Activated naive CD4-positive, alpha-beta T cell treated with Interleukin-2 at 50 U/mL for 16 hours (primary cell): ENCODE measurements around the gene C1orf74.

ENCODE experiments used
- DNase-seq: peaks from one replicate; pipeline ENCODE4 v3.0.0-alpha.2; 2020

Gene C1orf74

GRCh38 chr1:209784265-209785169, at the start of gene C1orf74:
C1orf74 (minus strand) TSS chr1:209784559; CDS start chr1:209783634, 925 bp downstream.
- DNase-seq: peak; percentile 99

- no peak for DNase-seq
Observed at GRCh38 chr1:209831615-209832014, 47.3 kb upstream of the C1orf74 start.

- no peak for DNase-seq
Observed at GRCh38 chr1:209830722-209831121, 46.4 kb upstream of the C1orf74 start.

- no peak for DNase-seq
Observed at GRCh38 chr1:209829716-209830115, 45.4 kb upstream of the C1orf74 start.

- peak; percentile 94 for DNase-seq
Observed at GRCh38 chr1:209827384-209828262, 43.3 kb upstream of the C1orf74 start, which contains the start of gene UTP25. UTP25 (plus strand) TSS chr1:209827972; CDS start chr1:209828064, 92 bp downstream.

- DNase-seq: no peak
Observed at GRCh38 chr1:209825591-209826434, 41.5 kb upstream of the C1orf74 start.

GRCh38 chr1:209823143-209824041, 39.0 kb upstream of the C1orf74 start:
- DNase-seq: peak; percentile 8

- DNase-seq: no peak
Observed at GRCh38 chr1:209822706-209823105, 38.3 kb upstream of the C1orf74 start.

GRCh38 chr1:209820986-209821385, 36.6 kb upstream of the C1orf74 start:
- DNase-seq: no peak

GRCh38 chr1:209819058-209819457, 34.7 kb upstream of the C1orf74 start:
- DNase-seq: no peak

- DNase-seq: no peak
Observed at GRCh38 chr1:209817691-209818090, 33.3 kb upstream of the C1orf74 start.

- no peak for DNase-seq
Observed at GRCh38 chr1:209816923-209817322, 32.6 kb upstream of the C1orf74 start.

GRCh38 chr1:209815931-209816341, 31.6 kb upstream of the C1orf74 start:
- no peak for DNase-seq

GRCh38 chr1:209815490-209815889, 31.1 kb upstream of the C1orf74 start:
- DNase-seq: no peak

GRCh38 chr1:209813902-209814301, 29.5 kb upstream of the C1orf74 start:
- no peak for DNase-seq

GRCh38 chr1:209810783-209811182, 26.4 kb upstream of the C1orf74 start:
- no peak for DNase-seq

- DNase-seq: no peak
Observed at GRCh38 chr1:209809611-209810010, 25.3 kb upstream of the C1orf74 start.

- DNase-seq: no peak
Observed at GRCh38 chr1:209808059-209808581, 23.8 kb upstream of the C1orf74 start.

GRCh38 chr1:209807509-209807908, 23.1 kb upstream of the C1orf74 start:
- DNase-seq: no peak

- peak; percentile 57 for DNase-seq
Observed at GRCh38 chr1:209805875-209806760, 21.8 kb upstream of the C1orf74 start, which contains the start of gene IRF6. IRF6 (minus strand) TSS chr1:209806142; CDS start chr1:209801413, 4,729 bp downstream.
